ENCODE data around the gene METTL26.

METTL26 gene

GRCh38 chr16:658679-659571, 22.8 kb upstream of the METTL26 start:
- no peak for DNase-seq (ENCODE audit: low read depth in 2 of 2)

GRCh38 chr16:657487-657886, 21.4 kb upstream of the METTL26 start:
- DNase-seq (ENCODE audit: low read depth in 2 of 2), result no peak

- no peak for DNase-seq (ENCODE audit: low read depth in 2 of 2)
Observed at GRCh38 chr16:654034-654433, 17.9 kb upstream of the METTL26 start.

- DNase-seq (ENCODE audit: low read depth in 2 of 2), result no peak
Observed at GRCh38 chr16:652454-653305, 16.6 kb upstream of the METTL26 start.

GRCh38 chr16:651844-652243, 15.7 kb upstream of the METTL26 start:
- DNase-seq (ENCODE audit: low read depth in 2 of 2), result no peak

- DNase-seq (ENCODE audit: low read depth in 2 of 2), result no peak
Observed at GRCh38 chr16:649631-650030, 13.5 kb upstream of the METTL26 start.

GRCh38 chr16:648781-649589, 12.9 kb upstream of the METTL26 start, which contains the start of gene WDR90:
WDR90 (plus strand) TSS chr16:649365; CDS start chr16:649417, 52 bp downstream.
- peak; percentile 83 to 86 for DNase-seq (ENCODE audit: low read depth in 2 of 2)

GRCh38 chr16:648071-648780, 12.1 kb upstream of the METTL26 start:
- no peak for DNase-seq (ENCODE audit: low read depth in 2 of 2)

GRCh38 chr16:647173-647902, 11.2 kb upstream of the METTL26 start:
- DNase-seq (ENCODE audit: low read depth in 2 of 2), result no peak

- DNase-seq (ENCODE audit: low read depth in 2 of 2), result no peak
Observed at GRCh38 chr16:646679-647172, 10.6 kb upstream of the METTL26 start.

- DNase-seq (ENCODE audit: low read depth in 2 of 2), result no peak
Observed at GRCh38 chr16:645852-646678, 10.0 kb upstream of the METTL26 start.

GRCh38 chr16:644556-644955, 8.5 kb upstream of the METTL26 start:
- no peak for DNase-seq (ENCODE audit: low read depth in 2 of 2)

- DNase-seq (ENCODE audit: low read depth in 2 of 2), result no peak
Observed at GRCh38 chr16:643050-643368, 6.9 kb upstream of the METTL26 start.

GRCh38 chr16:642189-643049, 6.3 kb upstream of the METTL26 start:
- DNase-seq (ENCODE audit: low read depth in 2 of 2), result no peak

GRCh38 chr16:641326-642188, 5.5 kb upstream of the METTL26 start, which contains the start of gene MCRIP2:
MCRIP2 (plus strand) TSS chr16:641828; CDS start chr16:641992, 164 bp downstream.
- peak; percentile 18 to 29 for DNase-seq (ENCODE audit: low read depth in 2 of 2)

- DNase-seq (ENCODE audit: low read depth in 2 of 2), result no peak
Observed at GRCh38 chr16:640614-641013, 4.5 kb upstream of the METTL26 start.

GRCh38 chr16:638836-639235, 2.7 kb upstream of the METTL26 start:
- no peak for DNase-seq (ENCODE audit: low read depth in 2 of 2)
